ENCODE data around the gene ATP7A.

GRCh38 chrX:78029663-78030062 lies 119.2 kb downstream of the ATP7A start:
- TF ChIP-seq CTCF (IDR thresholded peaks at IDR 0.05; ENCODE audit: poor library complexity) (peak; percentile 51), EZH2 (IDR thresholded peaks at IDR 0.05; ENCODE audit: borderline replicate concordance) (no peak)

Data from hepatocyte (in vitro differentiated cells).